ENCODE data around the gene DRC7. TPM values are rescaled to one million over a fixed set of nuclear protein-coding genes. Genes with fewer than 3 reads are reported as not detected.

DRC7 gene
- total and polyA plus RNA-seq, 2 donors, result 0.32 to 0.33 TPM

GRCh38 chr16:57734308-57734924, 39.8 kb downstream of the DRC7 start:
- no peaks in the 10 kb centered on the region for H3K27me3 ChIP-seq (ENCODE audit: control insufficient read depth in 2 of 2, insufficient read depth in 1 of 2, low read length in 1 of 2)
- peaks cover 13 to 19% of the 10 kb centered on the region in 2 donors for H3K4me1 ChIP-seq (ENCODE audit: control insufficient read depth in 2 of 2, insufficient read depth in 2 of 2, low read length in 2 of 2)
- H3K27ac ChIP-seq (ENCODE audit: low read depth in 1 of 2, low read length in 1 of 2), result peak overlapping the region; percentile 77 to 82
- no peaks in the 10 kb centered on the region for H3K9me3 ChIP-seq (ENCODE audit: control insufficient read depth in 2 of 2, insufficient read depth in 1 of 2, low read length in 1 of 2)
- WGBS, result 58% methylated on average over 20 of the region's 20 CpGs
- DNase-seq (ENCODE audit: low read depth in 6 of 9, low spot score in 9 of 9), result no peak
- peaks cover 4 to 5% of the 10 kb centered on the region in 2 donors for H3K36me3 ChIP-seq (ENCODE audit: control insufficient read depth in 2 of 2, insufficient read depth in 2 of 2, low read length in 1 of 2)
- peak overlapping the region; percentile 70 to 77 for H3K4me3 ChIP-seq (ENCODE audit: low read length in 2 of 2)

- DNase-seq (ENCODE audit: low read depth in 6 of 9, low spot score in 9 of 9), result peak; percentile 98 to 100 (median 100)
- no peaks in the 10 kb centered on the region for H3K9me3 ChIP-seq (ENCODE audit: control insufficient read depth in 2 of 2, insufficient read depth in 1 of 2, low read length in 1 of 2)
- peaks cover 4 to 5% of the 10 kb centered on the region in 2 donors for H3K36me3 ChIP-seq (ENCODE audit: control insufficient read depth in 2 of 2, insufficient read depth in 2 of 2, low read length in 1 of 2)
- H3K27ac ChIP-seq (ENCODE audit: low read depth in 1 of 2, low read length in 1 of 2), result peak overlapping the region; percentile 77 to 82
- peak overlapping the region; percentile 80 to 86 for H3K4me3 ChIP-seq (ENCODE audit: low read length in 2 of 2)
- H3K27me3 ChIP-seq (ENCODE audit: control insufficient read depth in 2 of 2, insufficient read depth in 1 of 2, low read length in 1 of 2), result no peaks in the 10 kb centered on the region
- under 1% methylated on average over 45 of the region's 45 CpGs for WGBS
- peaks cover 13 to 19% of the 10 kb centered on the region in 2 donors for H3K4me1 ChIP-seq (ENCODE audit: control insufficient read depth in 2 of 2, insufficient read depth in 2 of 2, low read length in 2 of 2)
These were observed 40.5 kb downstream of the DRC7 start for GRCh38 chr16:57734925-57735754.

- 2% methylated on average over 35 of the region's 35 CpGs for WGBS
- Histone ChIP-seq H3K36me3 (ENCODE audit: control insufficient read depth in 2 of 2, insufficient read depth in 2 of 2, low read length in 1 of 2) (peaks cover 5 to 7% of the 10 kb centered on the region in 2 donors), H3K27me3 (ENCODE audit: control insufficient read depth in 2 of 2, insufficient read depth in 1 of 2, low read length in 1 of 2) (no peaks in the 10 kb centered on the region), H3K4me3 (ENCODE audit: low read length in 2 of 2) (peak within 1 kb of the TSS; percentile 80 to 86), H3K4me1 (ENCODE audit: control insufficient read depth in 2 of 2, insufficient read depth in 2 of 2, low read length in 2 of 2) (peaks cover 13 to 19% of the 10 kb centered on the region in 2 donors), H3K27ac (ENCODE audit: low read depth in 1 of 2, low read length in 1 of 2) (peak within 1 kb of the TSS; percentile 77 to 82), H3K9me3 (ENCODE audit: control insufficient read depth in 2 of 2, insufficient read depth in 1 of 2, low read length in 1 of 2) (no peaks in the 10 kb centered on the region)
- DNase-seq (ENCODE audit: low read depth in 6 of 9, low spot score in 9 of 9), result no peak
These were observed 41.3 kb downstream of the DRC7 start, which contains the start of gene KATNB1 for GRCh38 chr16:57735755-57736418. Gene KATNB1 (plus strand): TSS chr16:57735770. CDS start chr16:57737244, 1,474 bp downstream.

- no peaks in the 10 kb centered on the region for H3K27me3 ChIP-seq (ENCODE audit: control insufficient read depth in 2 of 2, insufficient read depth in 1 of 2, low read length in 1 of 2)
- peak overlapping the region; percentile 80 to 86 for H3K4me3 ChIP-seq (ENCODE audit: low read length in 2 of 2)
- DNase-seq (ENCODE audit: low read depth in 6 of 9, low spot score in 9 of 9), result peak in 5 of 9 donors; percentile 24 to 63 (median 29)
- 19% methylated on average over 23 of the region's 23 CpGs for WGBS
- peak overlapping the region in 1 of 2 donors; percentile 72 for H3K27ac ChIP-seq (ENCODE audit: low read depth in 1 of 2, low read length in 1 of 2)
- peaks cover 5 to 8% of the 10 kb centered on the region in 2 donors for H3K36me3 ChIP-seq (ENCODE audit: control insufficient read depth in 2 of 2, insufficient read depth in 2 of 2, low read length in 1 of 2)
- H3K4me1 ChIP-seq (ENCODE audit: control insufficient read depth in 2 of 2, insufficient read depth in 2 of 2, low read length in 2 of 2), result peaks cover 13 to 19% of the 10 kb centered on the region in 2 donors
- H3K9me3 ChIP-seq (ENCODE audit: control insufficient read depth in 2 of 2, insufficient read depth in 1 of 2, low read length in 1 of 2), result no peaks in the 10 kb centered on the region
These were observed 42.1 kb downstream of the DRC7 start for GRCh38 chr16:57736419-57737351.

- Histone ChIP-seq H3K36me3 (ENCODE audit: control insufficient read depth in 2 of 2, insufficient read depth in 2 of 2, low read length in 1 of 2) (peaks cover 9 to 17% of the 10 kb centered on the region in 2 donors), H3K27me3 (ENCODE audit: control insufficient read depth in 2 of 2, insufficient read depth in 1 of 2, low read length in 1 of 2) (no peaks in the 10 kb centered on the region), H3K4me1 (ENCODE audit: control insufficient read depth in 2 of 2, insufficient read depth in 2 of 2, low read length in 2 of 2) (peaks cover 13 to 19% of the 10 kb centered on the region in 2 donors), H3K9me3 (ENCODE audit: control insufficient read depth in 2 of 2, insufficient read depth in 1 of 2, low read length in 1 of 2) (no peaks in the 10 kb centered on the region), H3K4me3 (ENCODE audit: low read length in 2 of 2) (no peak overlapping the region), H3K27ac (ENCODE audit: low read depth in 1 of 2, low read length in 1 of 2) (no peak overlapping the region)
- no peak for DNase-seq (ENCODE audit: low read depth in 6 of 9, low spot score in 9 of 9)
- over 99% methylated on average over 7 of the region's 7 CpGs for WGBS
These were observed 44.2 kb downstream of the DRC7 start for GRCh38 chr16:57738844-57739243.

- DNase-seq (ENCODE audit: low read depth in 6 of 9, low spot score in 9 of 9), result no peak
- whole genome bisulfite sequencing, result 98% methylated on average over 18 of the region's 18 CpGs
- peaks cover 9 to 24% of the 10 kb centered on the region in 2 donors for H3K36me3 ChIP-seq (ENCODE audit: control insufficient read depth in 2 of 2, insufficient read depth in 2 of 2, low read length in 1 of 2)
- no peak overlapping the region for H3K4me3 ChIP-seq (ENCODE audit: low read length in 2 of 2)
- no peak overlapping the region for H3K27ac ChIP-seq (ENCODE audit: low read depth in 1 of 2, low read length in 1 of 2)
- no peaks in the 10 kb centered on the region for H3K9me3 ChIP-seq (ENCODE audit: control insufficient read depth in 2 of 2, insufficient read depth in 1 of 2, low read length in 1 of 2)
- H3K4me1 ChIP-seq (ENCODE audit: control insufficient read depth in 2 of 2, insufficient read depth in 2 of 2, low read length in 2 of 2), result peaks cover 11 to 13% of the 10 kb centered on the region in 2 donors
- H3K27me3 ChIP-seq (ENCODE audit: control insufficient read depth in 2 of 2, insufficient read depth in 1 of 2, low read length in 1 of 2), result no peaks in the 10 kb centered on the region
These were observed 45.3 kb downstream of the DRC7 start for GRCh38 chr16:57739756-57740422.

GRCh38 chr16:57740423-57741071, 45.9 kb downstream of the DRC7 start:
- Histone ChIP-seq H3K4me3 (ENCODE audit: low read length in 2 of 2) (no peak overlapping the region), H3K27ac (ENCODE audit: low read depth in 1 of 2, low read length in 1 of 2) (no peak overlapping the region), H3K36me3 (ENCODE audit: control insufficient read depth in 2 of 2, insufficient read depth in 2 of 2, low read length in 1 of 2) (peaks cover 9 to 24% of the 10 kb centered on the region in 2 donors), H3K27me3 (ENCODE audit: control insufficient read depth in 2 of 2, insufficient read depth in 1 of 2, low read length in 1 of 2) (no peaks in the 10 kb centered on the region), H3K9me3 (ENCODE audit: control insufficient read depth in 2 of 2, insufficient read depth in 1 of 2, low read length in 1 of 2) (no peaks in the 10 kb centered on the region), H3K4me1 (ENCODE audit: control insufficient read depth in 2 of 2, insufficient read depth in 2 of 2, low read length in 2 of 2) (peaks cover 11 to 13% of the 10 kb centered on the region in 2 donors)
- WGBS, result 98% methylated on average over 24 of the region's 24 CpGs
- no peak for DNase-seq (ENCODE audit: low read depth in 6 of 9, low spot score in 9 of 9)
